ENCODE data around the gene EYA2.

GRCh38 chr20:46967646-46968045 lies 73.0 kb downstream of the EYA2 start:
- no peak for TF ChIP-seq CTCF (IDR thresholded peaks at IDR 0.05)
- TF ChIP-seq POLR2A (IDR thresholded peaks at IDR 0.05): no peak

Measured in adrenal gland (tissue), 5 donors.